ENCODE results near the gene CNTN1. TPM values are rescaled to one million over a fixed set of nuclear protein-coding genes. Genes with fewer than 3 reads are reported as not detected.

CNTN1 gene
- total RNA-seq, 2 donors from 2014 or later: 0.77 to 4.4 TPM

GRCh38 chr12:41049033-41049432 lies 356.8 kb downstream of the CNTN1 start:
- no peak for TF ChIP-seq CTCF (IDR thresholded peaks at IDR 0.05)
- Histone ChIP-seq H3K9ac (ENCODE audit: low read depth in 2 of 2, low read length in 2 of 2) (no peak overlapping the region), H3K4me3 (no peak overlapping the region), H3K36me3 (no peaks in the 10 kb centered on the region), H3K27me3 (no peaks in the 10 kb centered on the region), H3K9me3 (no peaks in the 10 kb centered on the region), H3K27ac (no peak overlapping the region), H3K4me1 (no peaks in the 10 kb centered on the region)
- DNase-seq: no peak
- intact Hi-C loops (cut with DNase I): no loop called here

- intact Hi-C loops (cut with DNase I): no loop called here
These were observed 359.7 kb downstream of the CNTN1 start for GRCh38 chr12:41051954-41052353.

GRCh38 chr12:41052441-41052840 lies 360.2 kb downstream of the CNTN1 start:
- Histone ChIP-seq H3K4me1 (no peaks in the 10 kb centered on the region), H3K4me3 (no peak overlapping the region), H3K27ac (no peak overlapping the region), H3K9ac (ENCODE audit: low read depth in 2 of 2, low read length in 2 of 2) (no peak overlapping the region), H3K27me3 (no peaks in the 10 kb centered on the region), H3K36me3 (no peaks in the 10 kb centered on the region), H3K9me3 (no peaks in the 10 kb centered on the region)
- intact Hi-C loops (cut with DNase I): no loop called here
- TF ChIP-seq CTCF (IDR thresholded peaks at IDR 0.05): no peak
- DNase-seq: no peak

More at GRCh38 chr12:41051954-41052353, 359.7 kb downstream of the CNTN1 start:
- no peak overlapping the region for H3K27ac ChIP-seq
- no peak overlapping the region for H3K4me3 ChIP-seq
- H3K36me3 ChIP-seq: no peaks in the 10 kb centered on the region
- H3K4me1 ChIP-seq: no peaks in the 10 kb centered on the region
- no peak for TF ChIP-seq CTCF (IDR thresholded peaks at IDR 0.05)
- no peaks in the 10 kb centered on the region for H3K27me3 ChIP-seq
- no peak overlapping the region for H3K9ac ChIP-seq (ENCODE audit: low read depth in 2 of 2, low read length in 2 of 2)
- H3K9me3 ChIP-seq: no peaks in the 10 kb centered on the region
- no peak for DNase-seq

GRCh38 chr12:41053046-41053445 lies 360.8 kb downstream of the CNTN1 start:
- no peaks in the 10 kb centered on the region for H3K9me3 ChIP-seq
- H3K27me3 ChIP-seq: no peaks in the 10 kb centered on the region
- H3K9ac ChIP-seq (ENCODE audit: low read depth in 2 of 2, low read length in 2 of 2): no peak overlapping the region
- H3K36me3 ChIP-seq: no peaks in the 10 kb centered on the region
- H3K4me1 ChIP-seq: no peaks in the 10 kb centered on the region
- DNase-seq: no peak
- H3K27ac ChIP-seq: no peak overlapping the region
- no peak for TF ChIP-seq CTCF (IDR thresholded peaks at IDR 0.05)
- intact Hi-C loops (cut with DNase I): no loop called here
- H3K4me3 ChIP-seq: no peak overlapping the region

- no peaks in the 10 kb centered on the region for H3K4me1 ChIP-seq
- DNase-seq: no peak
- H3K27ac ChIP-seq: no peak overlapping the region
- H3K9ac ChIP-seq (ENCODE audit: low read depth in 2 of 2, low read length in 2 of 2): no peak overlapping the region
- no peak overlapping the region for H3K4me3 ChIP-seq
- no peaks in the 10 kb centered on the region for H3K36me3 ChIP-seq
- H3K9me3 ChIP-seq: no peaks in the 10 kb centered on the region
- H3K27me3 ChIP-seq: no peaks in the 10 kb centered on the region
- no peak for TF ChIP-seq CTCF (IDR thresholded peaks at IDR 0.05)
- intact Hi-C loops (cut with DNase I): no loop called here
These were observed 363.8 kb downstream of the CNTN1 start for GRCh38 chr12:41055875-41056577.

All from colonic mucosa (tissue), 4 donors.